Left colon (tissue), 2 donors: Measurements from ENCODE around the gene WDR4. TPM values are rescaled to one million over a fixed set of nuclear protein-coding genes. Genes with fewer than 3 reads are reported as not detected.
A peak's percentile ranks its signal among the peaks of the same experiment; 100 is the strongest.
"Not testable (repeated sequence)": the region's sequence is repeated elsewhere in the genome, so short reads cannot be mapped to it uniquely, and the experiment has no call there.

Experiments
- ATAC-seq: fragments of 200-7000 bp; cut with Tn5 transposase; one replicate; pipeline ENCODE4 v1.9.1; 2020; ENCODE audit warnings: mild to moderate bottlenecking, moderate library complexity
- DNase-seq, 2 donors: peaks; one replicate each; pipeline ENCODE4 v3.0.0-alpha.2; 2020
- intact Hi-C, 2 donors: fragments of 100-400 bp; cut with DNase I in 1 of 2; cut with micrococcal nuclease in 1 of 2; formaldehyde crosslinking; loops; one replicate each; pipeline versions ENCODE4 v1.11.2 to v1.14.0; 2022; cut with DNase I, micrococcal nuclease
- total RNA-seq, 2 donors: library from RNA; stranded (reverse); fragmentation: NEBNext Ultra II Directional; extraction: Animal tissue kit (Norgen Biotek cat#: 25700); gene quantifications; one replicate each; pipeline ENCODE4 v1.2.1, GENCODE V29; 2021
- donor health status: DM: no; HTN: no; CAD: no.
- donor health status: DM: yes; HTN: yes; CAD: no.

The WDR4 gene
- total RNA-seq, 2 donors from 2014 or later: 10.5 to 21.5 TPM

GRCh38 chr21:42858185-42858847, 21.0 kb downstream of the WDR4 start:
- intact Hi-C loops: no loop called here
- ATAC-seq (no peak), DNase-seq (no peak)

GRCh38 chr21:42857216-42857615, 22.1 kb downstream of the WDR4 start:
- intact Hi-C loops: no loop called here
- ATAC-seq (no peak), DNase-seq (no peak)

GRCh38 chr21:42855937-42856335, 23.4 kb downstream of the WDR4 start:
- DNase-seq (no peak), ATAC-seq (no peak)
- intact Hi-C loops: no loop called here

GRCh38 chr21:42855171-42855936, 24.0 kb downstream of the WDR4 start:
- ATAC-seq (no peak), DNase-seq (no peak)
- intact Hi-C loops: no loop called here

GRCh38 chr21:42854246-42855010, 24.9 kb downstream of the WDR4 start:
- no peak for ATAC-seq
- no peak for DNase-seq
- intact Hi-C loops: no loop called here

GRCh38 chr21:42853621-42854020, 25.7 kb downstream of the WDR4 start:
- DNase-seq (no peak), ATAC-seq (no peak)
- intact Hi-C loops: no loop called here

GRCh38 chr21:42852925-42853570, 26.3 kb downstream of the WDR4 start:
- DNase-seq: no peak
- intact Hi-C loops: no loop called here
- no peak for ATAC-seq

- DNase-seq (no peak), ATAC-seq (no peak)
- intact Hi-C loops: no loop called here
Observed at GRCh38 chr21:42851812-42852665, 27.3 kb downstream of the WDR4 start.

- intact Hi-C loops: no loop called here
- peak; percentile 46 for ATAC-seq
Observed at GRCh38 chr21:42850866-42851391, 28.4 kb downstream of the WDR4 start.

GRCh38 chr21:42850463-42850862, 28.9 kb downstream of the WDR4 start:
- DNase-seq (no peak), ATAC-seq (no peak)
- intact Hi-C loops: no loop called here

More at GRCh38 chr21:42850866-42851391, 28.4 kb downstream of the WDR4 start:
- no peak for DNase-seq

- DNase-seq (no peak), ATAC-seq (no peak)
- intact Hi-C loops: no loop called here
Observed at GRCh38 chr21:42849759-42850412, 29.5 kb downstream of the WDR4 start.

GRCh38 chr21:42848932-42849758, 30.2 kb downstream of the WDR4 start:
- ATAC-seq: no peak
- intact Hi-C loops: no loop called here
- DNase-seq: no peak

- intact Hi-C loops, DNase-seq, ATAC-seq: not testable (repeated sequence)
Observed at GRCh38 chr21:42848144-42848931, 31.0 kb downstream of the WDR4 start.

- ATAC-seq: no peak
- DNase-seq: no peak
- intact Hi-C loops: no loop called here
Observed at GRCh38 chr21:42847726-42848125, 31.6 kb downstream of the WDR4 start.

GRCh38 chr21:42847051-42847707, 32.2 kb downstream of the WDR4 start:
- DNase-seq: peak in 1 of 2 donors; percentile 16
- ATAC-seq: no peak
- intact Hi-C loops: no loop called here

- peak in 1 of 2 donors; percentile 1 for DNase-seq
- no peak for ATAC-seq
- intact Hi-C loops: no loop called here
Observed at GRCh38 chr21:42846221-42846620, 33.1 kb downstream of the WDR4 start.
